Measurements from ENCODE around the gene STUM.
"Not testable (repeated sequence)": the region's sequence is repeated elsewhere in the genome, so short reads cannot be mapped to it uniquely, and the experiment has no call there.

STUM gene

DNA sequence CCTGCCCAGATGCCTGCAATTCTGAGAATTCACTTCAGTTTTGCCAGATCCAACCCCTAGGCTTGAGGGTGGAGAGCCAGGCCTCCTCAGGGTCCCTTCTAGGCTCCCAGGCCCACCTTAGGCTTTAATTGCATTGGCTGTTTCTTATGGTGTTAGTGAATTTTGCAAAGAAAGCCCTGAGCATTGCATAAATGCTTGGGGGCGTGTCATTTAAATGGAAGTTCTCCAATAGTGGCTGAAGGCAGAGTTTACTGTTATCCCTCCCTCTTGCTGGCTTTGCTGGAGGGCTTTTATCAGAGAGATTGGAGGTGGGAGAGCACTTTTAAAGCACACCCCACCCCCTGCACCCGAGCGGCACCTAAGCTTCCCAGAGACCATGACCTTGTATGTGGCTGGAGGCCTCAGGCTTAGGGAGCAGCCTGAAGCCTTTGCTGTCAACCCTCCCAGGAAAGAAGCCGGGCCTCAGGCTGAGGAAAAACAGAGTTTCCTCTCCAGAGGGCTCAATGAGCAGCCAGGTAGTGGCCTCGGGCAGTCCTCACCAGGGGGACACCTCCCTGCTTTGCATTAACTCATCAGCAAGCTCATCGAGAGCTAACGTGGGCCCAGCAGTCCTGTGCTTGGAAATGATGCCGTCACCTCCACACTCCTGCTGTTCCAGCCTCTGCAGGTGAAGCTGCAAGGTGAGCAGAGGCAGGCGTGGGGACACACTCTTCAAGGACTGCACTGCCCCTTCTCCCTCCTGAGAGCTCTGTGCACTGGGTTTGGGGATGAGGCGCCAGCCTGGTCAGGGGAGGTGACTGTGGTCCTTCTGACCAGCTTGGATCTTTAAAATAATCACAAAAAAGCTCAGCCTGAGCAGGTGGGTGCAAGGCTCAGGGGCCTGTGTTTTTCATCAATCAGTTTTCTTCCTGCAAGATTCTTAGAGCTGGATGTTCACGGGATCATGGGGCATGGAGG, 58.0 kb downstream of the STUM start:
- no peak for FAIRE-seq

DNA sequence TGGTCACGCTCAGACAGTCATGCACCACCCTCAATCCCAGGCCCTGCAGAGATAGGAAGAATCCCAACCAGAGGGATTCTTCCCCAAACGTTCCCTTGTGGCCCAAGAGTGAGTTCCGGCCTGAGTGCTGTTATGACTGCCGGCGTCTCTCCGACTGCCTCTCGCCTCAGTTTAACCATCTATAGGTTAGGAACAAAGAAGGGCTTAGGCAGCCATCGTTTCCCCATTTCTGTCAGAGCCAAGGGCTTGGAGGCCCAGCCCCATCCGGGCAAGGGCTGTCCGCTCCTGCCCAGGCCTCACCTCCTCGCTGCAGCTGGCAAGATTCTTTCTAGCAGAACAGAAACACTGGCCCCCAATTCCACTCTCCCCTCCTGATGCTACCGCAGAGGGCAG, 58.7 kb downstream of the STUM start:
- no peak for FAIRE-seq

DNA sequence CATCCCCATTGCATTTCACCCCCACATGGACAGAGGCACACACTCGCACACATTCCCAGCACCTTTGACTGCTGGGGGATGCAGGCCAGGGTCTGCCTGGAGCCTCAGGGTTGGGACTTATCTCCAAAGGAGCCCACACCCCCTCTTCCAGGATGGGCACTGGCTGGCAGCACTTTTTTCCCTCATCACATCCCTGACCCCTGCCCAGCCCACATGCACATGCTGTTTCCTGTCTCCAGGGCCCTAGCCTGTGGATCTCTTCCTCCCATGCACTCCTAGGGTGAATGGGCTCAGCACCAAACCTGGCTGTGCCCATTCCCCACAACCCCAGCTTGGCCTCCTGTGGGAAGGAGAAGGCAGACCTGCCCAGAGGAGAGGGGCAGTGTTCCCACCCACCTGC, 59.3 kb downstream of the STUM start:
- no peak for FAIRE-seq

DNA sequence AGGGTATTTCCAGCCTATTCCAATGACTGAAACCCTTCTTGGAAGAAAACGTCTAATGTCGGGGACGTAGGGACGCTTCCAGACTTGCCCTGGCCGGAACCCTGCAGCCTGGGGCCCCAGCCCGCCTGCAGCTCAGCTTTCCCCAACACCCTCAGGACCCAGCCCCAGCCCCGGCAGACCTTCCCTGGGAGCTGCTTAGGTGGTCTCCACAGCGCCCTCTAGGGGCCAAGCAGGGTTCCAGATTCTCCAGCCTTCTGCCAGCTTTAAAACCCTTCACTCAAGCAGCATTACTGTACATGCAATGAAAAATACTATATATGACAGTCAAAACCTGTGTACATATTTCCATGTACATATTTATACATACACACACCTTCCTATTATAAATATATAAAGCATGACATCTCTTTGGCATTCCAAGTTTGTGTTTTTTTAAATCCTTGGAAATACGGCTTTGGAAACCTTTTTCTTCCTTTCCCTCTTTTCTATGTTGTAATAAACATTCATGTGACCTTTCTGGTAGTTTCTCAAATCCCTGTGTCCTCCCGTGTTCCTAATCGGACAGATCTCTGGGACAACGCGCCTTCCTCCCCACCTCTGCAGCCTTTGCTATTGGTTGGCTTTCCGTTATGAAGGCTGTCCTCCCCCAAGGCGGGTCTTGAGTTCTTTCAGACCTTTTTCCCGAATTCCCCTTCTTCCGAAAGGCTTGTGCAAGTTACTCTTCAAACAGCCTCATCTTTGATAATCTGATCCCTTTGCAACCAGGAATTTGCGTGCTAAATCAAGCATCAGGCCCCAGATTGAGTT, 60.3 kb downstream of the STUM start:
- FAIRE-seq, result no peak

DNA sequence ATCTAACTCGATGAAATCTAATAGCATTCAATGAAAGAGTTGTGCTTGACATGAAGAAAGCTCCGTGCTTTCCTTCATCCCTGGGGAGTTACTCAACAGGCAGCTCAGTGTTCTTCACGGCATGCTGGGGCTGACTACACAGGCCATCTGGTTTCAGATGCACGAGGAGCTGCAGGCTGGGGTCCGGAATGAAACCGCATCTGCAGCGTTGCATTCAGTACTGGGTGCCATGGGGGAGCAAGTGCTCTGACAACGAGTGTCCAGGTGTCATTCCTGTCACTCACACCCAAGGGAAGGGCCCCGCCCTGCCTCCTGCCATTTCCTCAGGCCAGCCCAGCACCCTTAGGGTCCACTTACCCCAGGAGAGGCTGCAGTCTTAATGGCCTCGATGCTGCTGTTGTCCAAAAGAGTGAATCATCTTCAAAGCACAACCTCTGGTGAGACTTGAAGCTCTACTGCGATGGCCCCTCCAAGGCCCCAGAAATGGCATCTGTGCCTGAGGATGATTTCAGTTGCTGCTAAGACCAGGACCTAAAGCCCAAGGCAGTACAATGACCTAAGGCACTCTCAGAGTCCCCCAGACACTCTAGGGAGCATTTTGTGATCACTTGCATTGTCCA, 61.4 kb downstream of the STUM start:
- FAIRE-seq, result no peak

DNA sequence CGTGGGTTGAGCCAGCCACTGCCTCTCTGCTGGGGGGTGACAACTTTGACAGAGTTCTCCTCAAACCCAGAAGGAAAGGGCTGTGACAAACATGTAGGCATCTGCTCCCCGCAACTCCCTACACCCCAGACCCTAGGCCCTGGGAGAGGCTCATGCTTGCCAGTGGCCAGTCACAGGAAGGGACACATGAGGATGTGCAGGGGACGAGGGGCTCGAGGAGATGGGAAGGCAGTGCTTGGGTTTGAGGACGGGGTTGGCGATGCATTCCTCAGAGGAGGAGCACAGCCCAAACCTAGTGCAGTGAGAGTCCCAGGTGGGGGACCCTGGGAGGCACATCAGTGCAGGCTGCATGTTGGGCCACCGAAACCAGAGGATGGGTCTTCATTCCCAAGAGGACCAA, 62.1 kb downstream of the STUM start:
- FAIRE-seq, result no peak

DNA sequence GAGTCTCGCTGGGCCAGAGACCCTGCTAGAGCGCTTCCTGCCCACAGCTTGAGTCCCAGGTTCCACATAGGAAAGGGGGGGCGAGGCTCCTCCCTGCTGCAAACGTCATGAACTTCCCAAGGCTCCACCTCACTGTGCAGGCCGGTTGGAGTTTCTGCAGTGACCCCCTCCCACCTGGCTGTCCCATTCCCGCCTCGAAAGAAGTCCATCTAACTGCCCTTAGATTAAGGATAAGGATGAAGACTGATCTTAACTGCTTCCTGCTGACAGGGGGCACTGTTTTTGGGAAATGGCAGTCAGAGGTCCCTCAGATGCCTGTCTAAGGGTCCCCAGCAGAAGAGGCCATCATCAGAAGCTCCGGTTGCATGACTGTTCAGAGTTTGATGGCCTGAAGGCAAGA, 62.7 kb downstream of the STUM start:
- no peak for FAIRE-seq

DNA sequence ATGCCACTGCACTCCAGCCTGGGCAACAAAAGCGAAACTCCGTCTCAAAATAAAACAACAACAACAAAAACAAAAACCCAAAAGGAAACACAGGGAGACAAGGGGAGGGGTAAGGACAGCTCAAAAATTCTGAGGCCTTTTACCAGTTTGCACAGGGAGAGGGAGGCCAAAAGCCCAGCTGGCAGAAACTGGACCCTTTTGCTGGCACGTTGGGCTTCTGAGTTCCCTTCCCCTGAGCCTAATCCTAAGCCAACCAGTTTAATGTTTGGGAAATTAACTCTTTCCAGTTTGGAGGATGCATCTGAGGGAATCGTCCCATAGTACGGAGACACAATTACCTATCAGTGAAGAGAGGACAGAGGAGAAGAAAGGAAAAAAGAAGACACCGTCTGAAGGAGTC, 63.4 kb downstream of the STUM start:
- not testable (repeated sequence) for FAIRE-seq

DNA sequence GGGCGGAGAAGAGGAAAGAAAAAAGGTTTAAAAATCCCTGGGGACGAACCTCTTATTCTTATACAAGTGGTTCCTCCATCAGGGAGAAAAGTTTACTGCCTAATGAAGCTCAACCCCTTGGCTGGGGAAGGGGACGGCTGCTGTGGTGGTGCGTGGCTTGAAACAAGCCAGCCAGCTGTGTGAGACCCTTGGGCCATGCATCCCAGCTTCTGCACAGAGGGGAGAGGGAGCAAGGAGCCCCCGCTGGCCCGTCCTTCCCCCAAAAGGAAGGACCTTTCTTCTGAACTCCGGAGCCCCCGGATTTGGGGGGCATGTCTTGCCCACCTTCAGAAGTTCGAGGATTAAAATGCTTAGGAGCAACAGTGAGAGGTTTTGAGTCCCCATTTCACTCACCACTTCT, 67.3 kb downstream of the STUM start:
- no peak for FAIRE-seq

DNA sequence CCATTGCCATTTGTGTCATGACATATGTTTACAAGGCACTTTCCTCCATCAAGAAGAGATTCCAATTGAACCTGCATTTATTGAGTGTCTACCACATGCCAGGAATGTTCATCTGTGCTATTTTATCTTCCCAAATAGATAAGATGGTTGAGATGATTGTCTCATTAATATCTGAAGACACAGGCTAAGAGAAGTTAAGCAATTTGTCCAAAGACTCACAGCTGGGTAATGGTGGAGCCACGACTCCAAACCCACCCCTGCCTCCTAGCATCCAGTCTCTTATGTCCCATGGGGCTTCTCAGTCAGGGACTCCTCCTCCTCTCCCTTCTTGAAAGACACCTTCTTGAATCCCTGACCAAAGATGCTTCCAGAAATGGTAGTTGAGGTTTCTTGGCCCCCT, 68.1 kb downstream of the STUM start:
- no peak for FAIRE-seq

DNA sequence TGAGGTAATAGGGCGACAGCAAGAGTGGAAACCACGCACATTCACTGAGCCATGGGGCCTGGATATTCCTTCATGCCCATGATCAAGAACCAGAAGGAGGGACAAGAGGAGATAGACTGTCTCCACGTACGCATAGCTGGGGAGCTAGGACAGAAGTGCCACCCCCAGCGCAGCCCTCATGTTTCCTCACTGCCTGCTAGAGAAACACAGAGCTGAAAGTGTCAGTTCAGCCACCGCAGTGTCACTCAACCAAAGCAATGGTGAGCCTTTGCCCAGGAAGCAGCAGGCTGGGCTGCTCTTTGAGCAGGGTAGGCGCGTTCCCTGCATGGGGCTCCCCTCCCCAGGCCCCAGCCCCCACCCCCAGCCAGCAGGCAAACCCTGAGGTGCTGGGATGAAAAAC, 68.5 kb downstream of the STUM start:
- no peak for FAIRE-seq

DNA sequence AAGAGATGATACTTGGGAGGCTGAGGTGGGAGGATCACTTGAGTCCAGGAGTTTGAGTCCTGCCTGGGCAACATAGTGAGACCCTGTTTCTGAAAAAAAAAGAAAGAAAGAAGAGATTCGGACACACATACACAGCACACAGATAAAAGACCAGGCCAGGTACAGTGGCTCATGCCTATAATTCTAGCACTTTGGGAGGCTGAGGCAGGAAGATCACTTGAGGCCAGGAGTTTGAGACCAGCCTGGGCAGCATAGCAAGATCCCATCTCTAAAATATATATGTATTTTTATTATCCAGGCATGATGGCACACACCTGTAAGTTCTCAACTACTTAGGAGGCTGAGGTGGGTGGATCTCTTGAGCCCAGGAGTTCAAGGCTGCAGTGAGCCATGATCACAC, 69.2 kb downstream of the STUM start:
- FAIRE-seq, result not testable (repeated sequence)

DNA sequence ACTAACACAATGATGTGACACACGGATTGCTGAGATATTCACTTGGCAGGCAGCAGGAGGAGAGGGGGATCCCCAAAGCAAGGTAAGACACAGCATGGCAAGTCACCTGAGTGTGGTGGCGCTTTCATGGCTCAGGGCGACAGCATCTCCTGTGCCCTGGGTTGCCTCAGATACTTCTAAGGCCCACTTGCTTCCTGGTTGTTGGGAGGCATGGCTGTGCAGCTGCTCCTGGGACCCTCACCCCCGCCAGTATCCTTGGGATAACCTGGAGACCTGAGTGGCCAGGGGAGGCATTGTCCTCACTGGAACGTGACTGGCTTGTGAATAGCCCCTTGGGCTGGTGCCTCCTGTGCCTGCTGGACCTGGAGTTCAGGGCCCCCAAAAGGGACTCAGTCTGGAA, 69.8 kb downstream of the STUM start:
- no peak for FAIRE-seq

DNA sequence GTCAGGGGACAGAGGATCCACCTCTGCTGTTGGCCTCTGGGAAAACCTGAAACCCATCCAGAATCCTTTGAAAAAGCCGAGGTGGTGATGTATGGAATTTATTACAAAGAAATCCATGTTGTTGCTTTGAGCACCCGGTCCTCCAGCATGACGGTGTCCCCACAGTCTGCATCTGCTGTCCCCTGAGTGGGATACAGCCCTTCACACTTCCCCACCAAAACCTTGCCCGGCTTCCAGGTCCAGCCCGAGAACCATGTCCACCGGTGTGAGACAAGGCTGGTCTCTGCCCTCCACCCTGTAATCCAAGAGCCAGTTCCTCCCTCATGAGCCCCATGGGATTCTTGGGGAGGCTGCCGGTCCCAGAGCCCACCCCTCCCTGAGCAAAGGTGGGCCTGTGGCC, 70.5 kb downstream of the STUM start:
- FAIRE-seq, result no peak

DNA sequence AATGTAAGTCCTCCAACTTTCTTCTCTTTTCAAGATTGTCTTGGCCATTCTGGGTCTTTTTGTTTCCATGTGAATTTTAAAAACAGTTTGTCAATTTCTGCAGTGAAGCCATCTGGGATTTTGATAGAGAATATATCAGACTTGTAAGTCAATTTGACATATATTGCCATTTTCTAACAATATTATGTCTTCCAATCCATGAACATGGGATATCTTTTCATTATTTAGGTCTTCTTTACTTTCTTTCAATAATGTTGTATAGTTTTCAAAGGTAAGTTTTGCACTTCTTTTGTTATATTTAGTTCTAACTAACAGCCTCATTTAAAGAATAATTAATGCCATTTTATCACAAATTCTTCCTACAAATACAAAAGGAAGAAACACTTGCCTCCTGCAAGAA, 73.4 kb downstream of the STUM start:
- no peak for FAIRE-seq

DNA sequence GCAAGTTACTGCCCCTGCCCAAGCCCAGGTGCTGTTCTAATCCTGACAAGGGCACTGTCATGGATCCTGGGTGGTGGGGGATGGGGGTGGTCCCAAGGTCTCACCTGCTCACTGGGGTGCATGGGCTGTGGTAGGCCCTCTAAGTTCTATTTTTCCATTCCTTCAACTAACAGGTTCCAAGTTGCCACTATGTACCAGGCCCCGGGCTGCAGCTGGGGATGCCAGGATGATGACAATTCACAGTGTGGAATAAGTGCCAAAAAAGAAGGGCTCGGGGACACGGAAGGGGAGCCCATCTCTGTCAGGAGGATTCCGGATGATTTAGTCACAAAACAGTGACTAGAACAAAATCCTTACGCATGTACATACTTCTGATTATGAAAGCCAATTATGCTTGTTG, 76.0 kb downstream of the STUM start:
- no peak for FAIRE-seq

DNA sequence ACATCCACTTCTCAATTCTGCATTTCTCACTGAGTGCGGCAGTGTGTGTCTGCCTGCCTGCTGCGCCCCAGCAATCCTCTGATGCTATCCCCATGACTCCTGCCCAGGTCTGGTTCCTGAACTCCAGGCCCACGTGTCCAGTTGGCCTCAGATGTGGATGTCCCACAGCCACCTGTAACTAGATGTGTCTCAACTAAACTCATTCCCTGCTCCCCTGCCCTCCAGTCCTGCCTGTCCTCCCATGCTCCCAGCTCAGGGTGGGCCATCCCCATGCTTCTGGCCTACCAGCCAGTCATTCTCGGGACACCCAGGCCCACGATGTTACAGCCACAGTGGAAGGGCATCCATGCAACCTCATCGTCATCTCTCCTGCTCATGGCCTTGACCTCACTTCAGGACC, 76.8 kb downstream of the STUM start:
- no peak for FAIRE-seq

DNA sequence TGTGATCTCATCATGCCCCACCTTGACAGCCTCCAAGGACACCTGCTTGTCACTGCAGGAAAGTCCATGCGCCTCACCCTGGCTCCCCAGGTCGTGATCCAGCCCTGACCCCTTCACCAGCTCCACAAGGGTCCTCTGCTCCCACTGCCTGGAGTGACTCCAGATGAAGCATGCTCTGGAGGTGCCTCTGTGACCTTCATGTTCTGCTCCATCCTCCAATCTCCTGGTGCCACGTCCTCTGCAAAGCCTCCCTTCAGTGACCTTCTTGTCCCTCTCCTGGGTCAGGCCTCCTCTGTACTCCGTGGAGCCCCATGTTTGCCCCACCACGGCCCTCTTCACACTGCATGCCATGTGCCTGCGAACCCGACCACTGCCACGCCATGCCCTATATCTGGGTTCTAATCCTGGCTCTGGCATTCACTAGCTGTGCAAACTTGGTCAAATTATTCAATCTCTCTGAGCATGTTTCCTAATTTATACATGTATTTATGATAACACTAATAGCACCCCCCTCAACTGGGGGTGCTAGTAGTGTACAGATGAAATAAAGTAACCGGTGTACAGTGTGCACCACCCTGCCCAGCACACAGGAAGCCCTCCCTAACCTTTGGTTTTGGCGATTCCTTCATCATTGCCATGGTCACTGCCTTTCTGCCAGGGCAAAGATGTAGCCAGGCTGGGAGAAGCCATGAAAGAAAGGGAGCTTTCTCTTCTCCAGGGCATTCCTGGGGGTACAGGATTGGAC, 77.4 kb downstream of the STUM start:
- no peak for FAIRE-seq

DNA sequence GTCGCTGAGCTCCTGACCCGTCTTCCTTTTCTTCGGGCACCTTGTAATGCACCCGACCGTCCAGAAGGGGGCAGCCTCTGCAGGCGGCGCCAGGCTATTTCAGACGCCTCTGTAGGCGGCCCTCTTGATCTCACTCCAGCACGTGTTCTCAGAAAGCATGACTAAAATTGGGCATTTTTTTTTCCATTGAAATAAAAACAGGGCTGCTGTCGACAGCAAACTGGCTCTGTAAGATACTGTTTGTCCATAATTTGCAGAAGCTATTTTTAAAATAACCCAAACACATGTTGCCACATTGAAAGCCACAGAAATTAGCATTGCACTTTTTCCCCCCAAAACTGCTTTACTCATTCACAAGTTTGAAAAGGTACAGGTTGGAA, 78.0 kb downstream of the STUM start:
- no peak for FAIRE-seq

DNA sequence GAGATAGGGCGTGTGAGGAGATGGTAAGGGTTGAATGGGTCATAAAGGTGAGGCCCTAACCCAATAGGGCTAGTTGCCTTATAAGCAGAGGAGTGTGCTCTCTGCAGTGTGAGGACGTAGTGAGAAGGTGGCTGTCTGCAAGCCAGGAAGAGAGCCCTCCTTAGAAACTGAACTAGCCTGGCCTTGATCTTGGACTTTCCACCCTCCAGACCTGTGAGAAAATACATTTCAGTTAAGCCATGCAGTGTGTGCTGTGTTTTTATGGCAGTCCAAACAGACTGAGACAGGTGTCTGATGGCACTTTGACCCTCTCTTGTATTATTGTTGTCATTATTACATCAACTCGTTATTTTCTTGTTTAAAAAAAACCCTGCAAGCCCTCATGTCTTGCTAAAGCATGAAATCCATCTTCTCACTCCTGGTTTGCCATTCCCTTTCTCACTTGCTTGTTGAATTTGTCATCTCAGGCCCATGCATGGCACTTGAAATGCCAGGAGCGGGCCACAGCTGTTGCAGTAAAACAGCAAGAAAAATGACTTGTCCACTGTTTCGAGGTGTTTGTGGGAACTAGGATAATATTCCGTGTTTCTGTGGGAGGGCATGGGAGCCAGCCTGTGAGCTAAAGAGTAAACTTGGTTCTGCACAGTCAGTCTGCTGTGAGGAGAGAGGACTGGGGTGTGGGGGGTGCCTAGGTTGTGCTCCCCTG, 78.6 kb downstream of the STUM start:
- FAIRE-seq, result no peak

DNA sequence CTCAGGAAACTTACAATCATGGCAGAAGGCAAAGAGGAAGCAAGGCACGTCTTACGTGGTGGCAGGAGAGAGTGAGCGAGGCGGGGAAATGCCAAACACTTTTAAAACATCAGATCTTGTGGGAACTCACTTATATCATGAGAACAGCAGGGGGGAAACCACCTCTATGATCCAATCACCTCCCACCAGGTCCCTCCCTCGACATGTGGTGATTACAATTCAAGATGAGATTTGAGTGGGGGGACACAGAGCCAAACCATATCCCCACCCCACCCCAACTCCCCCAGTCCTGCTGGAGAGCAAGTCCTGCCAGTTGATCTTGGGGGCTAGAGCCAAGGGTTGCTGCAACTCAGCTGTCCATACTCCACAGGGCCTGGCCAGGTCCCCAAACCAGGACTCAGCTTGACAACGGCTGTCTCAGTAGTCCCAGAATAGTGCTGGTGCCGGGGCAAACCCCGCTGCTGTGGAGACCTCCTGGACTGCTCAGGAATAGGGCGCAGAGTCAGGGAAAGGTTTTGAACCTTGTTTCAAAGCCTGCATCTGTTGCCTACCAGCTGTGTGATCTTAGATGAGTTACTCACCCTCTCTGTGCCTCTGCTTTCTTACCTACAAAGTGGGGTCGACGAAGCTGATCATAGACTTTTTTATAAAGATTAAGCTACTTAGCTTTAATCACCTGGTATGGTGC, 79.5 kb downstream of the STUM start:
- no peak for FAIRE-seq

All from A204.1 (cell line).